ENCODE measurements around the gene RYR2. TPM values are rescaled to one million over a fixed set of nuclear protein-coding genes. Genes with fewer than 3 reads are reported as not detected.

RYR2 gene
- total and polyA plus RNA-seq, 8 donors: 1.6 to 6.9 (median 4.4) TPM

DNA sequence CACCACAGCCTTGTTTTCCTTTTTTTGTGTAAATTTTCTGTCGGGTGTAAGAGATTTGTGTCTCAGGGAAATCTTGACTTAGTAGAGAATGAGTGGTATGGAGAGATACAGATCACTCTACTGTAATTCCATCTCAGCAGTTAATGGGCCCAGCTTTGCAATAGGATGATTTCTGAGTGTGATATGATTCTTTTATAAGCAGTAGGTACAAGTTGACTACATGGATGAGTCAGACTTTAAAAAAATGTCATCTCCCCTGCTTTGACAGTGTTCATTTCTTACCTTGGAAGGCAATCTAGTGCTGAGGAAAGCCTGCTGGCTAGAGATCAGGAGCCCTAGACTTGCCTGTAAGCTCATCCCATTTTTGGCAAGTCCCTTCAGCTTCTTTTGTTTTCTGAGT is 261.9 kb downstream of the RYR2 start:
- Histone ChIP-seq H3K36me3 (no peaks in the 10 kb centered on the region), H3K27ac (no peak overlapping the region), H3K9me3 (no peaks in the 10 kb centered on the region), H3K27me3 (no peaks in the 10 kb centered on the region), H3K4me1 (no peaks in the 10 kb centered on the region), H3K4me3 (no peak overlapping the region)
- FAIRE-seq (no peak), ATAC-seq (no peak), DNase-seq (no peak)
- intact Hi-C loops (cut with DNase I): no loop called here
- WGBS, 2 donors: 49 to 63% methylated on average over 1 of the region's 1 CpG
- TF ChIP-seq, protein P1, sequence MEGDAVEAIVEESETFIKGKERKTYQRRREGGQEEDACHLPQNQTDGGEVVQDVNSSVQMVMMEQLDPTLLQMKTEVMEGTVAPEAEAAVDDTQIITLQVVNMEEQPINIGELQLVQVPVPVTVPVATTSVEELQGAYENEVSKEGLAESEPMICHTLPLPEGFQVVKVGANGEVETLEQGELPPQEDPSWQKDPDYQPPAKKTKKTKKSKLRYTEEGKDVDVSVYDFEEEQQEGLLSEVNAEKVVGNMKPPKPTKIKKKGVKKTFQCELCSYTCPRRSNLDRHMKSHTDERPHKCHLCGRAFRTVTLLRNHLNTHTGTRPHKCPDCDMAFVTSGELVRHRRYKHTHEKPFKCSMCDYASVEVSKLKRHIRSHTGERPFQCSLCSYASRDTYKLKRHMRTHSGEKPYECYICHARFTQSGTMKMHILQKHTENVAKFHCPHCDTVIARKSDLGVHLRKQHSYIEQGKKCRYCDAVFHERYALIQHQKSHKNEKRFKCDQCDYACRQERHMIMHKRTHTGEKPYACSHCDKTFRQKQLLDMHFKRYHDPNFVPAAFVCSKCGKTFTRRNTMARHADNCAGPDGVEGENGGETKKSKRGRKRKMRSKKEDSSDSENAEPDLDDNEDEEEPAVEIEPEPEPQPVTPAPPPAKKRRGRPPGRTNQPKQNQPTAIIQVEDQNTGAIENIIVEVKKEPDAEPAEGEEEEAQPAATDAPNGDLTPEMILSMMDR (IDR thresholded peaks at IDR 0.05): no peak

DNA sequence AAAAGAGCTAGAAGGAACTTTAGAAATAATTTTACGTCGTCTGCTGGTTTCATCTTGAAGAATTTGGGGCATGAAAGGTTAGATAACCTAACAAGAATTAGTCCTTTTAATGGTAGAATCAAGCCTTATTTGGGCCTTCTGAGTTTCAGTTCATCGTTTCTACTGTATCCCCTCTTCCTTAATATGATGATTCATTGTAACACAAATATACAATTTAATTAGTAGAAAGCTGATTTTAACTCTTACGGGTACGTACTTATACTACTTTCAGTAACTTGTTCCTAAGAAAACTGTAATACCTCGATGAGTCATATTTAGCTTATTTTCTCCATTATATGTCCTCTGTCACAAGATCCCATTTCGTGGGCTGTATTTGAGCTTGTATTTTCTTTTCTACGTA is 264.7 kb downstream of the RYR2 start:
- Histone ChIP-seq H3K36me3 (no peaks in the 10 kb centered on the region), H3K27me3 (no peaks in the 10 kb centered on the region), H3K4me1 (no peaks in the 10 kb centered on the region), H3K9me3 (no peaks in the 10 kb centered on the region), H3K27ac (no peak overlapping the region), H3K4me3 (no peak overlapping the region)
- ATAC-seq (no peak), FAIRE-seq (no peak), DNase-seq (no peak)
- intact Hi-C loops (cut with DNase I): no loop called here
- WGBS, 2 donors: 74 to 76% methylated on average over 8 of the region's 8 CpGs
- TF ChIP-seq, protein P1 (IDR thresholded peaks at IDR 0.05): no peak

DNA sequence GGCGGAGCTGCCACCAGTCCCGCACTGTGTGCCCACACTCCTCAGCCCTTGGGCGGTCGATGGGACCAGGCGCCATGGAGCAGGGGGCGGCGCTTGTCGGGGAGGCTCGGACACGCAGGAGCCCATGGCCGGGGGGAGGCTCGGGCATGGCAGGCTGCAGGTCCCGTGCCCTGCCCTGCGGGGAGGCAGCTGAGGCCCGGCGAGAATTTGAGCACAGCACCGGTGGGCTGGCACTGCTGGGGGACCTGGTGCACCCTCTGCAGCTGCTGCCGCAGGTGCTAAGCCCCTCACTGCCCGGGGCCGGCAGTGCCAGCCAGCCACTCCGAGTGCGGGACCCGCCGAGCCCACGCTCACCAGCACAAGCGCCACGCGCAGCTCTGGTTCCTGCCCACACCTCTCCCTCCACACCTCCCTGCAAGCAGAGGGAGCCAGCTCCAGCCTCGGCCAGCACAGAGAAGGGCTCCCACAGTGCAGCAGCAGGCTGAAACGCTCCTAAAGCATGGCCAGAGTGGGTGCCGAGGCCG is 267.7 kb downstream of the RYR2 start:
- no peak overlapping the region for H3K27ac ChIP-seq
- H3K36me3 ChIP-seq: no peaks in the 10 kb centered on the region
- FAIRE-seq (no peak), DNase-seq (peak in 1 of 6 donors; percentile 50), ATAC-seq (no peak)
- H3K4me3 ChIP-seq: no peak overlapping the region
- H3K27me3 ChIP-seq: no peaks in the 10 kb centered on the region
- no peaks in the 10 kb centered on the region for H3K4me1 ChIP-seq
- H3K9me3 ChIP-seq: no peaks in the 10 kb centered on the region
- WGBS, 2 donors: 88 to 92% methylated on average over 29 to 32 of the region's 32 CpGs
- TF ChIP-seq, protein P1 (IDR thresholded peaks at IDR 0.05): no peak
- intact Hi-C loops (cut with DNase I): no loop called here

DNA sequence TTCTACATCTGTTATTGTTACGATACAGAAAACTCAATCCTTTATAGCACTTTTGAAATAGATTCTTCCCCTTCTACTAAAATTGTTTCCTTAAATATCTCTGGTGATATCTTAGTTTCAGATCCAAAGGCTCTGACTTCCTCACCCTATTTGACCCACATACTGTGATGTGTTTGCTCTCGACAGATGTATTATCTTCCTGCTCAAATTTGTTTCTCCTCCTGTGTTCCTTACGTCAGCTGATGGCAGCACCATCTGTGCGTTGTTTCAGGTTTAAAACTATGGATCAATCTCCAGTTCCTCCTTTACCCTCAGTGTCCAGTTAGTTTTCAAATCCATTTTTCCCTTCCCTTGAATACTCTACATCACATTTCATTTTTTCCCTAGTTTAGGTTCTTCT is 274.4 kb downstream of the RYR2 start:
- no peaks in the 10 kb centered on the region for H3K9me3 ChIP-seq

DNA sequence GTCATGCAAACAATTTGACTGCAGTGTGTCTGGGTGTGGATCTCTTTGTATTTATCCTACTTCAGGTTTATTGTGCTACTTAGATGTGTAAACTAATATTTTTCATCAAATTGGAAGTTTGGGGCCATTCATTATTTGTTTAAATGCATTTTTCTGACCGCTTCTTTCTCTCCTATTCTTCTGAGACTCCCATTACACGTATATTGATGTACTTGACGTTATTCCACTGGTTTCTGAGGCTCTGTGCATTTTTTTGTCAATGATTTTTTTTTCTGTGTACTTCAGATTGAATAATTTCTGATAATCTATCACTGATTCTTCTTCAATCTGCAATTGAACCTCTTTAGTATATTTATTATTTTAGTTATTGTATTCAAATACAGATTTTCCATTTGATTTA is 276.8 kb downstream of the RYR2 start:
- intact Hi-C loops (cut with DNase I): no loop called here
- Histone ChIP-seq H3K27ac (no peak overlapping the region), H3K36me3 (no peaks in the 10 kb centered on the region), H3K27me3 (peaks cover 0 to 7% (median 3%) of the 10 kb centered on the region in 4 donors), H3K4me3 (no peak overlapping the region), H3K4me1 (no peaks in the 10 kb centered on the region), H3K9me3 (no peaks in the 10 kb centered on the region)
- TF ChIP-seq, protein P1 (IDR thresholded peaks at IDR 0.05): no peak
- ATAC-seq (no peak), FAIRE-seq (no peak), DNase-seq (no peak)
- WGBS, 2 donors: 61 to 66% methylated on average over 3 of the region's 3 CpGs

More for the DNA sequence above, 274.4 kb downstream of the RYR2 start:
- Histone ChIP-seq H3K27ac (no peak overlapping the region), H3K27me3 (peaks cover 0 to 6% (median 2%) of the 10 kb centered on the region in 4 donors), H3K36me3 (no peaks in the 10 kb centered on the region), H3K4me1 (no peaks in the 10 kb centered on the region), H3K4me3 (no peak overlapping the region)
- WGBS, 2 donors: 31 to 32% methylated on average over 4 of the region's 4 CpGs
- FAIRE-seq (no peak), ATAC-seq (peak in 2 of 4 donors; percentile 50 to 63), DNase-seq (no peak)
- intact Hi-C loops (cut with DNase I): no loop called here
- TF ChIP-seq, protein P1 (IDR thresholded peaks at IDR 0.05): no peak

Measured in pancreas (tissue), 10 donors.